Measurements from ENCODE around the gene NEURL1.
A peak's percentile ranks its signal among the peaks of the same experiment; 100 is the strongest.
"Not testable (repeated sequence)": the region's sequence is repeated elsewhere in the genome, so short reads cannot be mapped to it uniquely, and the experiment has no call there.

NEURL1 gene

DNA sequence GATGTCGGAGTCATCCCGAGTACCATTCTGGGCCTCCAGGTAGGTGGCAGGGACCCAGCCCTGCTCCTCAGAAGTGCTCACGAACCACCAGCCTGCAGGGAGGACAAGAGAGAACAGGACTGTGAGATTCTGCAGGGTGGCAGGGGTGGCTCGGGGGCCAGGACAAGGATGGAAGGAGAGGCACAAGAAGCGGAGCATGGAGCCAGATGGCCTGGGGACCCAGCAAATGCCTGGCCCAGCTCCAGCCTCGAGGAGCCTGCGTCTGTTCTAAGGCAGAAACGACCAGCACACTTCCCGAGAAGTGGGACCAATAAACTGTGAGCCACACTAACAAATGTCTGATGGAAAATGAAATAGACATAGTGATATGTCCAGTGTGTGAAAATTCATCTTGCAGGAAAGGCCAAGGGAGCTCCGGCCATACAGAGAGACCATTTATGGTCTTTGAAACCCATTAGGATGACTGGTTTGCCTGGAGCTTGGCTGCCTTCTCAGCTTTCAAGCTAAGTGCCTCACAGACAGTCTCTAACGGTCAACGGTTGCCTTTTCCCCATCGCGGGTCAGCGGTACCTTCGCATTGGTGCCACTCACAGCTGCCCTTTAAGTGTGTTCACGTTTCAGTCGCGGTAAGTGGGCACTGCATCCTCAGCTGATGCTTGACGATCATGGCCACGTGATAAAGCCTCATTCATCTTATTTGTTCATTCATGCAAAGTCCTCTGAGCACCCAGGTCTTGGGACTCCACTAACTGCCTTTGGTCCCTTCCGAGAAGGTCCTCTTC is 133.8 kb downstream of the NEURL1 start:
- no peak for DNase-seq

DNA sequence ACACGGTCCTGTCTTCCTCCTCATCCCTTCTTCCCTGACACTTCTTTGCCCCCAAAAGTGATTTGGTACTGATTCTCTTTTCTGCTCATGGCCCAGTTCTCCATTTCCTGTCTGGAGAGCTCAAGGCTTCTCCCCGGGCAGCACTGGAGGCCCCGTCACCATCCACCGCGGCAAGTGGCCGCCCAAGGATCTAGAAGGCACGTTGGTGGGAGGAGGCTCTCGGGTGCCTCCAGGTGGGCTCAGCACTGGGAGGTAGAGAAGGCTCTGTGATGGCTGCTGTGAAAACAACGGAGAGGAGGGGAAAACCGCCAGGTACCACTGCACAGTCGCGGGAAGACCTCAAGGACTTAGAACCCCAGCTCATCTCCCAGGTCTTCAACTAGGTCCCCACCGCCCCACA is 134.4 kb downstream of the NEURL1 start:
- DNase-seq = no peak

DNA sequence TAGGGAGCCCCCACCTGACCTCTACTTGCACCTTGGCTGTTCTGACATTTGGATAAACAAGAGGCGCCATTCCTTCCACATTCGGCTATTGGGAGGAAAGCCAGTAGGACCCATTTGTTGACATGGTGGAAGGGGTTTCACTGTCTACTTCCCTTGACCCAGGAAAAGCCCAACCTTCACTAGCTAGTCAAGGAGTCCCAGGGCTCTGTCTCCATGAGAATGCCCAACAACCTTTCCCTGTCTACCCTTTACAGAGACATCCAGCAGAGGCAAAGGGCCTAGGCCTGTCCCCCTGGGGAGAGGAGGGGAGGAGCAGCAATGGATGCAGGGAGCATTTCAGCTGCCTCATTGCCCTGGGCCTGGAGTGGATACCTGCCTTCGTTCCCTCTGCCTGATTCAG is 136.1 kb downstream of the NEURL1 start:
- DNase-seq = no peak

DNA sequence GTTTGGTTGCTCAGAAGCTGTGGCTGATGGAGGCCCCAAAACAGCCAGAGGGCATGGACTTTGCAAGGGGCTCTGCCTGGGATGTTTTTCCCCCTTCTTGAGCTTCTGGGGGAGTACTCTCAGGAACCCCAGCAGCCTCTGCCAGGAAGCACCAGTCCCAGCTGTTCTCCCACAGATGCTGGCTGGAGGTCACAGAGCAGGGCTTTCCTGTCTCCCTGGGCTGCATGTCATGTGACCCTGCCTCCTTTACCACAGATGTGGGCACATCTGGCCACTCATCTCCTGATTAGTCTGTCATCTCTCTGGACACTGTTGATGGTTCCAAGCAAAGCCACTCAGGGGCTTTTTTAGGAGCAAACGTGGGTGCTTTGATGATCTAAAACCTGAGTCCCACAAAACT is 136.7 kb downstream of the NEURL1 start:
- DNase-seq = no peak

DNA sequence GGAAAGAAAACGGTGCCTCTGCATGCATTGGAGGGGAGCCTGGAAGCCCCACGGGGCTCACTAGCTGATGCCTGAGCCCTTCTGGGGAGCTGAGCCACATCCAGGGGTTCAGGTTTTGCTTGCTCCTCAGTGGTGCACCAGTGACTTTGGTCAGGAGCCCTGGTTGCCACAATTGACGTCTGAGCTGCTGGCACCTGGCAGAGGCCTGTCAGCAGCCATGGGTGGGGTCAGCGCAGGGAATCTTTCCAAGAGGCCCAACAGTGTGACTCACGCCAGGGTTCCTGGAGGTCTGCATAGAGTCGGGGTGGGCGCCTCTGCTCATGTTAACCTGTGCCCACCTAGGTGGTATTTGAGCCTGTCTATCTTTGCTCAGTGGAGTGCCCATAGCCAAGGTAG is 138.7 kb downstream of the NEURL1 start:
- no peak for DNase-seq

DNA sequence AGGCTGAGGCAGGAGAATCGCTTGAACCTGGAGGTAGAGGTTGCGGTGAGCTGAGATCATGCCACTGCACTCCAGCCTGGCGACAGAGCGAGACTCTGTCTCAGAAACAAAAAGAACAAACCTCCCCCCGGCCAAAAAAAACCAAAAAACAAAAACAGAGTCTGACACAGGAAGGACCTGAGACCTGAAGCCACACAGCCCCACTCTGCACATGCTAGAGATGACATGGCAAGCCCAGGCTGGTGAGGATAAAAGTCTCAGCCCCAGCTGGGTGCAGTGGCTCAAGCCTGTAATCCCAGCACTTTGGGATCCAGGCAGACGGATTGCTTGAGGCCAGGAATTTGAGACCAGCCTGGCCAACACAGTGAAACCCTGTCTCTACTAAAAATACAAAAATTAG is 139.4 kb downstream of the NEURL1 start:
- DNase-seq = not testable (repeated sequence)

DNA sequence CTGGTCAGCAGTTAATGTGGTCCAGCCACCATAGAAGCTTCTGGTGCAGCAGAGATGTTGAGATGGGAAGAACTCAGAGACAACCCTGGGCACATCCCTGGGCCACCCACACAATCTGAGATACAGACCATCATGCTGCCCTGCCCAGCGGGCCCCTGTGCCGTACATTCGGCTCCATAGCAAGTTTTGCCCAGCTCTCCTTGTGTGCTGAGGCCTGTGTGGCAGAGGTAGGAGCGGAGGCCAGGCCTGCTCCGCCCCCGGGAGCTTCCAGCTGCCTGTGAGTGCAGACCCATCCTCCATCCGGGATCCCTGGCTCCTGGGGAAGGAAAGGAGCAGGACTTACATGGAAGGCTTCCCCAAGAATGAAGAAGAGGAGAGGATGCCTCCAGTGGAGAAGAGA is 140.3 kb downstream of the NEURL1 start:
- DNase-seq = no peak

DNA sequence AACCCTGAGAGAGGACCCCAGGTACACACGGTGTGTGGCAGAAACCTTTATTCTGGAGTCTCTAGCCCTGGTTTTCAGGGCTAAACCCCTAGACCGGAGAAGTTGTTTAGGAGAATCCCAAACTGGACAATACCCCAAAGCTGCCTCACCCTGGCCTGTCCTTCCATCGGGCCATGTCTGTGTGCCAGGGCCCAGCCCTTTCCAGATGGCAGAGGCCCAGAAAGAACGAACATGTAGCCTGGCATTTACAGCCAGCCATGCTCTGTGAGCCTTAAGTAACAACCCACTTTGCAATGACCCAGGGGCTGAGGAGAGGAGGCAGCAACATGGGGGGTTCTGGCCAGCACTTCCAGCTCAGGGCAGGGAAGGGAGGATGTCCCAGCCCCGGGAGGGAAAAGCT is 142.1 kb downstream of the NEURL1 start:
- DNase-seq = no peak

DNA sequence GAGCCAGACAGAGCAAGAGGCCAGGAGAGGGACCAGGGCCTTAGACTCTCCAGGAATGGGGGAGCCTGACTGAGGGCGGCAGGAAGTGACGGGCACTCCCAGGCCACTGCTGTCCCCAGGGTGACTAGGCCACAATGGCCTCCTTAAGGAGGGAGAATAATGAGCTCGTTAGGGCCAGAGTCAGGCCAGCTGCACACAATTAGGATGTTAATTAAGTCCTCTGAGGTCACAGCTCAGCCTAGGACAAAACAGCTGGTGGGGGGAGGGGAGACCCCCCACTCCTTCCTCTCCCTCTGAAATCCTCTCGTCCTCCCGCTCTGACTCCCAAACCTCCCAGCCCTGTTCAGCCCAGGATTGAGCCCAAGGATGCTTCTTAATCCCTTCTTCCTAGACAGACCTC is 143.0 kb downstream of the NEURL1 start:
- no peak for DNase-seq

DNA sequence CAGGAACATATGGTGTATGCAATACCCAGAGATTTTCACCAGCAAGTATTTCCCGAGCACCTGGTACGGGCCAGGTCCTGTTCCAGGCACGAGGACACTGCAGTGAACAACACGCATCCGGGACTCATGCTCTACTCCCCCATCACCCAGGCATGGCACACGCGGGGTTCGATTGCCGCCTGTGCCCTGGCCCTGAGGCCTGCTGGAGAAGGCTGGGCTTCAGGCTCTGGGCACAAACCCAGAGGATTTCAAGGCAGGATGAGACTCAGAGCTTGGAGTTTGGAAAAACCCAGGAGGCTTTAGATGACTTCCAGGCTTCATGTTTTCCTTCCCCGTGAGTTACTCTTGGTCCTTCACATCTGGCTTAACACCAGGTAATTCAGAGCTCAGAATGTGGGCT is 143.5 kb downstream of the NEURL1 start:
- DNase-seq = no peak

DNA sequence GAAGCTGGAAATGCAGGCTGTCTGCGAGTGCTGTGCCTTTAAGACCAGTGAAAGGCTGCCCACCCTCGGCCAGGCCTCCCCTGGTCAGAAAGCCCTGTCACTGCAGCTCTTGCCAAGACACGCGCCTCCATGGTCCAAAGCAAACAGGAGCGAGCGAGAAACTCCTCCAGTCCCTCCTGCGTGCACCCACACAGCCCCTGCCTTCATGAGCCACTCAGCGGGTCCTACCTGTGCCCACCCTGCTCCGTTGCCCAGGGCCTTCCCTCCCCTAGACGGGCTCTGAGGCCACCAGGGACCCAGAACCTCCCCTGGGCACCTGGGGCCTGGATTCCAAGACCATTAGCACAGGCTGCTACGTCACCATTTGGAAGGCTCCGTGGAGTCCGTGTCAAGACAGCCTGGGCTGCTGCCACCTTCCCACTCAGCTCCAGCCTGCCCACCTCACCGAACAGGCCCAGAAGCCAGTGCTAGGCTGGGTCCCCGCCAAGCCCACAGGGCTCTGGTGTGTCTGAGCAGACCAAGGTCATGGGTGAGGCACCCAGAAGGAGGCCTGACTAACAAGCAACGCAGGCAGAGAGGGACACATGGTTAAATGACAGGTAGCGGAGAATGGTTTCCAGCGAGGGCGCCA is 144.5 kb downstream of the NEURL1 start:
- peak; percentile 39 for DNase-seq

DNA sequence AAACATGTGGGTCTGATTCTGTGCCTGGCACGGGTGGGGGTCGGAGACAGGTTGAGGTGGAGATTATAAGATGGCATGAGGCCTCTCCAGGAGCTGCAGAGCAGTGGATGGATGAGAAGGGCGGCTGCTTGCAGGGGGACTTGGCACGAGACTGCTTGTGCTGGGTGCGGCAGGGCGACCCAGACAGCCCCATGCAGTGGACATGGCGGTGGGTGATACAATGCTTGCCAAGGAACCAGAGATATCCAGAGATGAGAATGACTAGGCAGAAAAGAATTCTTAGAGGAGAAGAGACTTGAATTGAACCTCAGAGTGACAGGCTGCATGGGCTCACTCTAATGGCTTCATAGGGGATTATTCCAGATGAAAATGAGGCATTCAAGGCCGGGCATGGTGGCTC is 145.4 kb downstream of the NEURL1 start:
- peak; percentile 40 for DNase-seq

DNA sequence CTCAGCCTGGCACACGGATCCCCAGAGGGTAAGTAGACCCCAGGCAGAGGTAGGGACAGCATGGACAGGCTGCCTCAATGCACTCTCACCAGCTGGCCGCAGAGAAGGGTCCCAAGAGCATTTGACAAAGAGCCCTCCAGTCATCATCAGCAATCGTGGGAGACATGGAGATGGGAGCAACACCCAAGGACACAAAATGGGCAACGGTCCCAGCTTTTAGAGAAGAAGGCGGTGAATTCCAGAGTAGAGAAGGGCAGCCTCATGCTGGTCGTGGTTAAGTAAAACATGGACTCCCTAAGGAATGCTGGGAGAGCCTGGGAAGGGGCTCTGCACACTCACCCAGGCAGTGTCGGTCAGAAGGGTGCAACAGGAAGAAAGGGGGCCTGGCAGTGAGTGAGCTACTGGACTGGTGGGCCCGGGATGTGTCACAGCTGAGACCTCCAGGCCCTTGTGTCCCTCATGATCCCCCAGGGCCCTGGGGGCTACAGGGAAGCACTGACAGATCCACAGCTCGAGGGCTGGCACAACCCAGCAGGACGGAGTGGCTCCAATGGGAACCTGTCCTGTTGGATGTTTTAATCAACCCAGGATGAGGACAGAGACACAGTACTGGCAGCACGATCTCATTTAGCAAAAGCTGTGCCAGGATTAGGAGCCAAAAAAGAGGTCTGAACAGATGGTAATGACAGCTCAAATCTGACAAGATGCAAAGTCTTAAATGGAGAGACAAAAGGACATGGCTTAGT is 147.1 kb downstream of the NEURL1 start:
- DNase-seq = peak; percentile 80

DNA sequence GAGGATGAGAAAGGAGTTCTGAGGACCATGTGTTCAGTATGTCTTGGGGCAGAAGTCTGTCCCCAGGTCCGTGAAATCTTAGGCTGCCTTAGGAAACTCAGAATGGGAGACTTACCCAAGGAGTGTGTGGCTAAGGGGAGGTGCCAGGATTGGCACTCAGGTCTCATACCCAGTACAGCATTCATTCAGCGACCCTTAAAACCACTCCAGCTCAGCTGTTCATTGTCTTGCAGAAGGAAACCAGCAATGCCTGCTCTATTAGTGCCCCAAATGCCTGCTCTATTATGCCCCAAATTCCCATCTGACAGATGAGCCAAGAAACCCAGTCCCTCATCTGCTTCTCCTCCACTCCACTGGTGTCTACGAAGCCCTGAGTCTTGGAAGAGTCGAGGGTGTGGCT is 147.8 kb downstream of the NEURL1 start:
- no peak for DNase-seq
